ENCODE measurements around the gene VPS26B. TPM values are rescaled to one million over a fixed set of nuclear protein-coding genes. Genes with fewer than 3 reads are reported as not detected.

The VPS26B gene
- total and polyA plus RNA-seq, 9 of the 15 experiments (the other 6 are each of a cell fraction or from before 2014, with no cell fraction given) = 3.5 to 43.3 (median 27.4) TPM

- TF ChIP-seq, protein P1, sequence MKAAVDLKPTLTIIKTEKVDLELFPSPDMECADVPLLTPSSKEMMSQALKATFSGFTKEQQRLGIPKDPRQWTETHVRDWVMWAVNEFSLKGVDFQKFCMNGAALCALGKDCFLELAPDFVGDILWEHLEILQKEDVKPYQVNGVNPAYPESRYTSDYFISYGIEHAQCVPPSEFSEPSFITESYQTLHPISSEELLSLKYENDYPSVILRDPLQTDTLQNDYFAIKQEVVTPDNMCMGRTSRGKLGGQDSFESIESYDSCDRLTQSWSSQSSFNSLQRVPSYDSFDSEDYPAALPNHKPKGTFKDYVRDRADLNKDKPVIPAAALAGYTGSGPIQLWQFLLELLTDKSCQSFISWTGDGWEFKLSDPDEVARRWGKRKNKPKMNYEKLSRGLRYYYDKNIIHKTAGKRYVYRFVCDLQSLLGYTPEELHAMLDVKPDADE (conservative IDR thresholded peaks at IDR 0.05; ENCODE audit: control insufficient read depth, low read depth, low read length) = 0 out of 2 replicates have a peak, but pooled peaks have one; percentile 49
- TF ChIP-seq KAT8 (IDR thresholded peaks at IDR 0.05; ENCODE audit: low read depth) = no peak
- peak; percentile 86 for TF ChIP-seq POLR2G (IDR thresholded peaks at IDR 0.05; ENCODE audit: low read depth, low read length)
- peak; percentile 61; the same call in 1 of the 2 replicates for TF ChIP-seq DMBX1 (CRISPR knock-in tag; IDR thresholded peaks at IDR 0.05; ENCODE audit: borderline replicate concordance)
- TF ChIP-seq TEAD2 (tag; IDR thresholded peaks at IDR 0.05) = no peak
- no peak for TF ChIP-seq ZNF3 (CRISPR knock-in tag; IDR thresholded peaks at IDR 0.05)
- TF ChIP-seq ATF1 (CRISPR knock-in tag; IDR thresholded peaks at IDR 0.05) = no peak
- TF ChIP-seq ATF1 (tag; IDR thresholded peaks at IDR 0.05) = peak; percentile 79
- peak; percentile 74 for TF ChIP-seq FOXM1 (IDR thresholded peaks at IDR 0.05; ENCODE audit: low read depth)
- no peak for TF ChIP-seq FOXM1 (CRISPR knock-in tag; IDR thresholded peaks at IDR 0.05; ENCODE audit: low read depth)
- peak in 1 of 2 experiments; percentile 97; a peak in 2 of 4 replicates for TF ChIP-seq HDAC1 (IDR thresholded peaks at IDR 0.05)
- TF ChIP-seq RAD51 (IDR thresholded peaks at IDR 0.05; ENCODE audit: borderline replicate concordance, low read depth) = no peak
- no peak for TF ChIP-seq JUN (IDR thresholded peaks at IDR 0.05; ENCODE audit: borderline replicate concordance, low read depth, low read length)
- no peak for TF ChIP-seq JUN (CRISPR knock-in tag; IDR thresholded peaks at IDR 0.05; ENCODE audit: borderline replicate concordance)
- TF ChIP-seq SAP30 (IDR thresholded peaks at IDR 0.05; ENCODE audit: borderline replicate concordance, insufficient read depth, low read depth, low read length, poor library complexity, severe bottlenecking) = peak; percentile 47
- TF ChIP-seq FOS (IDR thresholded peaks at IDR 0.05; ENCODE audit: extremely low read depth, insufficient read length) = peak; percentile 94
- TF ChIP-seq ZBTB26 (CRISPR knock-in tag; IDR thresholded peaks at IDR 0.05) = no peak
- TF ChIP-seq KDM2B (CRISPR knock-in tag; IDR thresholded peaks at IDR 0.05) = peak; percentile 62; the same call in 1 of the 2 replicates
- TF ChIP-seq RNF2 (IDR thresholded peaks at IDR 0.05) = no peak; the same call in 1 of the 2 replicates
- TF ChIP-seq, protein P2, sequence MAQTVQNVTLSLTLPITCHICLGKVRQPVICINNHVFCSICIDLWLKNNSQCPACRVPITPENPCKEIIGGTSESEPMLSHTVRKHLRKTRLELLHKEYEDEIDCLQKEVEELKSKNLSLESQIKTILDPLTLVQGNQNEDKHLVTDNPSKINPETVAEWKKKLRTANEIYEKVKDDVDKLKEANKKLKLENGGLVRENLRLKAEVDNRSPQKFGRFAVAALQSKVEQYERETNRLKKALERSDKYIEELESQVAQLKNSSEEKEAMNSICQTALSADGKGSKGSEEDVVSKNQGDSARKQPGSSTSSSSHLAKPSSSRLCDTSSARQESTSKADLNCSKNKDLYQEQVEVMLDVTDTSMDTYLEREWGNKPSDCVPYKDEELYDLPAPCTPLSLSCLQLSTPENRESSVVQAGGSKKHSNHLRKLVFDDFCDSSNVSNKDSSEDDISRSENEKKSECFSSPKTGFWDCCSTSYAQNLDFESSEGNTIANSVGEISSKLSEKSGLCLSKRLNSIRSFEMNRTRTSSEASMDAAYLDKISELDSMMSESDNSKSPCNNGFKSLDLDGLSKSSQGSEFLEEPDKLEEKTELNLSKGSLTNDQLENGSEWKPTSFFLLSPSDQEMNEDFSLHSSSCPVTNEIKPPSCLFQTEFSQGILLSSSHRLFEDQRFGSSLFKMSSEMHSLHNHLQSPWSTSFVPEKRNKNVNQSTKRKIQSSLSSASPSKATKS (CRISPR knock-in tag; IDR thresholded peaks at IDR 0.05) = no peak
- peak; percentile 54; the same call in 1 of the 2 replicates for TF ChIP-seq ZNF41 (CRISPR knock-in tag; conservative IDR thresholded peaks at IDR 0.05)
- TF ChIP-seq, protein P3, sequence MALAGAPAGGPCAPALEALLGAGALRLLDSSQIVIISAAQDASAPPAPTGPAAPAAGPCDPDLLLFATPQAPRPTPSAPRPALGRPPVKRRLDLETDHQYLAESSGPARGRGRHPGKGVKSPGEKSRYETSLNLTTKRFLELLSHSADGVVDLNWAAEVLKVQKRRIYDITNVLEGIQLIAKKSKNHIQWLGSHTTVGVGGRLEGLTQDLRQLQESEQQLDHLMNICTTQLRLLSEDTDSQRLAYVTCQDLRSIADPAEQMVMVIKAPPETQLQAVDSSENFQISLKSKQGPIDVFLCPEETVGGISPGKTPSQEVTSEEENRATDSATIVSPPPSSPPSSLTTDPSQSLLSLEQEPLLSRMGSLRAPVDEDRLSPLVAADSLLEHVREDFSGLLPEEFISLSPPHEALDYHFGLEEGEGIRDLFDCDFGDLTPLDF (CRISPR knock-in tag; IDR thresholded peaks at IDR 0.05) = peak; percentile 76; the same call in 1 of the 2 replicates
These were observed at the start of gene VPS26B, which contains the start of gene NCAPD3 (continued) for GRCh38 chr11:134223836-134224709.

All from K562 (cell line).